Neural progenitor cell (in vitro differentiated cells): ENCODE measurements around the gene ACER2. TPM values are rescaled to one million over a fixed set of nuclear protein-coding genes. Genes with fewer than 3 reads are reported as not detected.

Experiments
- DNase-seq: peaks from one replicate; pipeline ENCODE4 v3.0.0-alpha.2; 2016; ENCODE audit warnings: low spot score
- H2AFZ ChIP-seq: fragments of 200-600 bp; sonication (generic); replicated peaks from 2 replicates; pipeline ENCODE4 v1.6.1; 2016; ENCODE audit warnings: antibody characterized with exemption
- H3F3A ChIP-seq: fragments of 200-600 bp; sonication (generic); 2 replicates; pipeline ENCODE4 v1.6.1; 2016; ENCODE audit warnings: antibody characterized with exemption, low read depth
- H3K27ac ChIP-seq: fragments of 200-600 bp; sonication (generic); 2 replicates; pipeline ENCODE4 v1.5.1; 2016; ENCODE audit warnings: mild to moderate bottlenecking
- H3K27me3 ChIP-seq: fragments of 200-600 bp; sonication (generic); 2 replicates; pipeline ENCODE4 v1.6.1; 2016; ENCODE audit warnings: mild to moderate bottlenecking, moderate library complexity
- H3K36me3 ChIP-seq: fragments of 200-600 bp; sonication (generic); 2 replicates; pipeline ENCODE4 v1.5.1; 2016
- H3K4me1 ChIP-seq: fragments of 200-600 bp; sonication (generic); 2 replicates; pipeline ENCODE4 v1.6.1; 2016; ENCODE audit warnings: mixed run types
- H3K4me2 ChIP-seq: fragments of 200-600 bp; sonication (generic); 2 replicates; pipeline ENCODE4 v1.6.1; 2016
- H3K4me3 ChIP-seq: fragments of 200-600 bp; sonication (generic); 2 replicates; pipeline ENCODE4 v1.5.1; 2016
- H3K79me2 ChIP-seq: fragments of 200-600 bp; sonication (generic); 2 replicates; pipeline ENCODE4 v1.6.1; 2016; ENCODE audit warnings: low read depth
- H3K9ac ChIP-seq: fragments of 200-600 bp; sonication (generic); 2 replicates; pipeline ENCODE4 v1.6.1; 2016
- H3K9me3 ChIP-seq: fragments of 200-600 bp; sonication (generic); 2 replicates; pipeline ENCODE4 v1.5.1; 2016; ENCODE audit warnings: low read depth
- H4K20me1 ChIP-seq: fragments of 200-600 bp; sonication (generic); 2 replicates; pipeline ENCODE4 v1.6.1; 2016; ENCODE audit warnings: low read depth
- H3K27ac Mint-ChIP-seq: 3 replicates; pipeline ENCODE4 v1.8.0; 2021; ENCODE audit warnings: mixed read lengths
- H3K27me3 Mint-ChIP-seq: 2 replicates; pipeline ENCODE4 v1.8.0; 2022; ENCODE audit warnings: low read depth, mild to moderate bottlenecking, inconsistent platforms, moderate library complexity, mixed read lengths; ENCODE audit not compliant: insufficient read depth
- H3K36me3 Mint-ChIP-seq: 3 replicates; pipeline ENCODE4 v1.8.0; 2021; ENCODE audit warnings: mixed read lengths
- H3K4me1 Mint-ChIP-seq: 3 replicates; pipeline ENCODE4 v1.8.0; 2021; ENCODE audit warnings: mixed read lengths
- H3K4me3 Mint-ChIP-seq: 3 replicates; pipeline ENCODE4 v1.8.0; 2021; ENCODE audit warnings: mild to moderate bottlenecking, moderate library complexity, mixed read lengths
- H3K9me3 Mint-ChIP-seq: 3 replicates; pipeline ENCODE4 v1.8.0; 2020; ENCODE audit warnings: mixed read lengths
- EZH2 ChIP-seq: fragments of 200-600 bp; sonication (generic); IDR thresholded peaks from 2 replicates; pipeline ENCODE4 v1.6.1; 2017; ENCODE audit warnings: antibody characterized with exemption, mild to moderate bottlenecking, moderate library complexity
- EZH2phosphoT487 ChIP-seq: fragments of 200-600 bp; sonication (generic); IDR thresholded peaks from 2 replicates; pipeline ENCODE4 v1.6.1; 2017; ENCODE audit warnings: antibody characterized with exemption
- total RNA-seq: library from RNA; depleted of rRNA; stranded (reverse); fragments of >200 nt; gene quantifications from 2 replicates; pipeline ENCODE4 v1.2.3, GENCODE V29; 2015; ENCODE audit warnings: low replicate concordance
- TF ChIP-seq, protein P1 (sequence below): fragments of 200-600 bp; sonication (generic); IDR thresholded peaks from 2 replicates; pipeline ENCODE4 v1.5.1; 2017; ENCODE audit warnings: antibody characterized with exemption, mild to moderate bottlenecking

The ACER2 gene
- total RNA-seq, 1 donor from 2014 or later, result 5.6 TPM

DNA sequence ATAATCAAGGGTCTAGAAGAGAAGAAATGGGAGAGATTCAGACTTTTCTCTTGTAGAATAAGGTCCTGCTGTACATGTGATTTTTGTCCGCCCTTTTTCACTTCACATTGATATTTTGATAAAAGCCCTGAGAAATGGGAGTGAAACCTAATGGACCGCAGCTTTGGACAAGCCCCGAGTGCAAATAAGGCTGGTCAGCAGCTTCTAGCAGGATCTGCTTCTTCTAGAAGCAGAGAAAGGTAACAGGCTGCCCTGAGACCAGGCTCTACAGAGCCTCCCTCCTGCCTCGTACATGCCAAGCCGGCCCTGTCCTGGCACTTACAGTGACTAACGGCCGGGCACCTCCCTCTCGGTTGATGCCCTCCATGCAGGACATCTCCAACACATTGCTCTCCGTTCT is 33.4 kb downstream of the ACER2 start:
- TF ChIP-seq EZH2 (no peak), EZH2phosphoT487 (no peak)
- TF ChIP-seq, protein P1, sequence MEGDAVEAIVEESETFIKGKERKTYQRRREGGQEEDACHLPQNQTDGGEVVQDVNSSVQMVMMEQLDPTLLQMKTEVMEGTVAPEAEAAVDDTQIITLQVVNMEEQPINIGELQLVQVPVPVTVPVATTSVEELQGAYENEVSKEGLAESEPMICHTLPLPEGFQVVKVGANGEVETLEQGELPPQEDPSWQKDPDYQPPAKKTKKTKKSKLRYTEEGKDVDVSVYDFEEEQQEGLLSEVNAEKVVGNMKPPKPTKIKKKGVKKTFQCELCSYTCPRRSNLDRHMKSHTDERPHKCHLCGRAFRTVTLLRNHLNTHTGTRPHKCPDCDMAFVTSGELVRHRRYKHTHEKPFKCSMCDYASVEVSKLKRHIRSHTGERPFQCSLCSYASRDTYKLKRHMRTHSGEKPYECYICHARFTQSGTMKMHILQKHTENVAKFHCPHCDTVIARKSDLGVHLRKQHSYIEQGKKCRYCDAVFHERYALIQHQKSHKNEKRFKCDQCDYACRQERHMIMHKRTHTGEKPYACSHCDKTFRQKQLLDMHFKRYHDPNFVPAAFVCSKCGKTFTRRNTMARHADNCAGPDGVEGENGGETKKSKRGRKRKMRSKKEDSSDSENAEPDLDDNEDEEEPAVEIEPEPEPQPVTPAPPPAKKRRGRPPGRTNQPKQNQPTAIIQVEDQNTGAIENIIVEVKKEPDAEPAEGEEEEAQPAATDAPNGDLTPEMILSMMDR, result no peak
- DNase-seq, result no peak
- Histone ChIP-seq H3F3A (peaks cover 20% of the 10 kb centered on the region), H3K79me2 (no peaks in the 10 kb centered on the region), H3K27me3 (no peaks in the 10 kb centered on the region), H3K9ac (no peak overlapping the region), H3K36me3 (no peaks in the 10 kb centered on the region), H2AFZ (no peak overlapping the region), H3K27ac (no peak overlapping the region), H3K9me3 (no peaks in the 10 kb centered on the region), H3K4me2 (no peak overlapping the region), H4K20me1 (no peaks in the 10 kb centered on the region), H3K4me3 (no peak overlapping the region), H3K4me1 (peaks cover 19% of the 10 kb centered on the region)
- peaks cover 10% of the 10 kb centered on the region for H3K36me3 Mint-ChIP-seq
- no peaks in the 10 kb centered on the region for H3K9me3 Mint-ChIP-seq
- peaks cover 1% of the 10 kb centered on the region for H3K27me3 Mint-ChIP-seq
- no peak overlapping the region for H3K4me3 Mint-ChIP-seq
- H3K27ac Mint-ChIP-seq, result no peak overlapping the region
- H3K4me1 Mint-ChIP-seq, result peaks cover 9% of the 10 kb centered on the region

DNA sequence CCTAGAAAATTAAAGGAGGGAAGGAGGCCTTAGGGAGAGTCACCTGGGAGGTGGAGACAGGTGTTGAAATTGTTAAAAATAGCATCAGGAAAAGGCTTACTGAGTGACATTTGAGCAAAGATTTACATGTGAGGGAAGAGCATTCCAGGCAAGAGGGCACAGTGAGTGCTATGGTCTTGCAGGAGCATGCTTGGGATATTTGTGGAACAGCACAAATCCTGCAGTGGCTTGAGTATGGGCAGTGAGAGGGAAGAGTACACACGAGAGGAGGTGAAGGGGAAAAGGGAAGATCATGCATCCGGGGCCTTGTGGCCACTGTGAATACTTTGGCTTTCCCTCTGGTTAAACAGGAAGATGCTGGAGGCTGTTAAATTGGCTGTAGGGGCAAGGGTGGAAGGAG is 36.6 kb downstream of the ACER2 start:
- H3K27me3 Mint-ChIP-seq, result no peaks in the 10 kb centered on the region
- no peak overlapping the region for H3K4me3 Mint-ChIP-seq
- no peaks in the 10 kb centered on the region for H3K9me3 ChIP-seq
- no peak overlapping the region for H3K27ac ChIP-seq
- H3K9ac ChIP-seq, result no peak overlapping the region
- H3K9me3 Mint-ChIP-seq, result no peaks in the 10 kb centered on the region
- H4K20me1 ChIP-seq, result no peaks in the 10 kb centered on the region
- peaks cover 9% of the 10 kb centered on the region for H3K36me3 Mint-ChIP-seq
- no peaks in the 10 kb centered on the region for H3K27me3 ChIP-seq
- no peaks in the 10 kb centered on the region for H3K36me3 ChIP-seq
- no peak for TF ChIP-seq EZH2phosphoT487
- no peaks in the 10 kb centered on the region for H3K79me2 ChIP-seq
- H3K4me3 ChIP-seq, result no peak overlapping the region
- no peak overlapping the region for H2AFZ ChIP-seq
- no peak overlapping the region for H3K27ac Mint-ChIP-seq
- peaks cover 21% of the 10 kb centered on the region for H3F3A ChIP-seq
- peaks cover 19% of the 10 kb centered on the region for H3K4me1 ChIP-seq
- DNase-seq, result no peak
- peaks cover 9% of the 10 kb centered on the region for H3K4me1 Mint-ChIP-seq
- no peak overlapping the region for H3K4me2 ChIP-seq

DNA sequence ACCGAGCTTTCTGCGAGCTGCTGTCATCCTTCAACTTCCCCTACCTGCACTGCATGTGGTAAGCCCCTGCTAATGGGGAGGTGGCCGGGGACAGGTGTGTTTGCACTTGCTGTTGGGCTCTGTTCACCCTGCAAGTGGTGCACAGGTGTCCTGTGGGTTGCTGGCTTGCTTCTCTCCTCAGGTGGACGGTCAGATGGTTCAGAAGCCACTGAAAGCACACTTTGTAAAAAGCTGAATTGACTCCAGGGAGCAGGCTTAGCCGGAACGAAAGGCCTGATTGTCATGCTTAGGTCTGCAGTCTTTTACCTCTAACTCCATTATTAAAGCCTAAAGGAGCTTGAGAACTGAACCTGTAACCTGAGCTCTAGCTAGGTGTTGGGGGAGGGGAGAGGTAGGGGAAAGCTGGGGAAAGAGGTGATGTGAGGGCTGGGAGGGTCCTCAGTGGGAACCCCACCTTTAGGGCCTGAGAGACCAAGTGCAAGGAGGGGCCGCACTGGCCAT is 37.6 kb downstream of the ACER2 start:
- Histone ChIP-seq H2AFZ (no peak overlapping the region), H3K9me3 (no peaks in the 10 kb centered on the region), H3K4me1 (peaks cover 19% of the 10 kb centered on the region), H4K20me1 (no peaks in the 10 kb centered on the region), H3K27ac (peak overlapping the region; percentile 53), H3K36me3 (no peaks in the 10 kb centered on the region), H3K9ac (no peak overlapping the region), H3K27me3 (no peaks in the 10 kb centered on the region), H3K79me2 (no peaks in the 10 kb centered on the region), H3K4me3 (peak overlapping the region; percentile 7), H3F3A (peaks cover 21% of the 10 kb centered on the region), H3K4me2 (peak overlapping the region; percentile 68)
- Mint-ChIP-seq H3K4me3 (no peak overlapping the region), H3K36me3 (peaks cover 4% of the 10 kb centered on the region), H3K4me1 (peaks cover 9% of the 10 kb centered on the region), H3K27ac (no peak overlapping the region), H3K27me3 (no peaks in the 10 kb centered on the region), H3K9me3 (no peaks in the 10 kb centered on the region)
- TF ChIP-seq EZH2 (no peak), EZH2phosphoT487 (no peak)
- TF ChIP-seq, protein P1, result no peak
- peak; percentile 51 for DNase-seq

DNA sequence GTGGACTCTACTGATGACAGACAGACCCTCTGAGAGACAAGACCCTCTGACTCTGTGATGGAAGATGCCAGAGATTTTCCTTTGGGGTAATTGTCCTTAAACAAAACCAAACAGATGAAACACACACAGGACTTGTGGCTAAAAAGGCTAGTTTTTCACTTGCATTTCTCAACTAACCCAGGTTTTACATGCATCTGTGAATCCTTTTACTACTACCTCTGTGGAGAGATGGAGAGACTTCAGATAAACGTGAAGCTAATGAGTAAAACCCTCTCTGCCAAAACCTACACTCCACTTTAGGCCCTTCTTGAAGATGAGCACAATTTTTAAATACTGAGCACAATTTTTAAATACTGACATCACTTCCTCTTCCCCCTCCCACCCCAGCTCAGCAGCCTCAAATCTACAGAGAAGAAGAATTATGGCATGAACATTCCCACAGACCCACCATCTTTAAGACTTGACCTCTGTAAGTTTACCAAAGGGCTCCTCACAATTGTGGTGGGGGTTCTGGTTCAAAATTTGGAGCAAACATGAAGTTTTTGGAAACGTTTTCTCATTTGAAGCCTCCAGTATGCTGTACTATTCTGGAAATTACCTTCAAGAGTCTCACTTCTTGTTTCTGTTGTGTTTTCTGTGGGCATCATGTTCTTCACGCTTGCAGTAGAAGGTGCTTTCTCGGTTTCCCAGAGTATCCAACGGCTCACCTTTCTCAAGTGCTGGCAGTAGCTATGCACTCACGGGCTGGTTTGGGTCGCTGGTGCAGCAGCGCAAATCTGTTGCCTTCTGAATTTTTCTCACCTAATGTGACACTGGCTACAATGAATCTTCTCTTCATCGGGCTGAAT is 42.7 kb downstream of the ACER2 start:
- TF ChIP-seq, protein P1, result no peak
- TF ChIP-seq EZH2 (no peak), EZH2phosphoT487 (no peak)
- no peak overlapping the region for H2AFZ ChIP-seq
- no peak for DNase-seq
- no peaks in the 10 kb centered on the region for H3K27me3 Mint-ChIP-seq
- no peak overlapping the region for H3K27ac Mint-ChIP-seq
- peaks cover 4% of the 10 kb centered on the region for H3K4me1 Mint-ChIP-seq
- H4K20me1 ChIP-seq, result no peaks in the 10 kb centered on the region
- H3K36me3 ChIP-seq, result no peaks in the 10 kb centered on the region
- H3K36me3 Mint-ChIP-seq, result no peaks in the 10 kb centered on the region
- H3K4me1 ChIP-seq, result peaks cover 9% of the 10 kb centered on the region
- no peak overlapping the region for H3K4me3 Mint-ChIP-seq
- H3K9me3 Mint-ChIP-seq, result no peaks in the 10 kb centered on the region
- H3K4me3 ChIP-seq, result no peak overlapping the region
- H3K9ac ChIP-seq, result no peak overlapping the region
- H3K27ac ChIP-seq, result no peak overlapping the region
- no peaks in the 10 kb centered on the region for H3K79me2 ChIP-seq
- H3K27me3 ChIP-seq, result no peaks in the 10 kb centered on the region
- H3F3A ChIP-seq, result peaks cover 9% of the 10 kb centered on the region
- no peak overlapping the region for H3K4me2 ChIP-seq
- H3K9me3 ChIP-seq, result no peaks in the 10 kb centered on the region
